HL-60 (cell line): ENCODE measurements around the gene SLC3A2.

Source experiments
- CTCF ChIP-seq: IDR thresholded peaks from one replicate; pipeline ENCODE4 v1.5.1; 2011; ENCODE audit warnings: low read length, control low read depth, inconsistent platforms; ENCODE audit not compliant: insufficient read depth
- GABPA ChIP-seq: IDR thresholded peaks from 2 replicates; pipeline ENCODE4 v1.6.1; 2012; ENCODE audit warnings: low read depth
- POLR2AphosphoS5 ChIP-seq: IDR thresholded peaks from 2 replicates; pipeline ENCODE4 v1.6.1; 2012; ENCODE audit warnings: low read depth
- REST ChIP-seq: IDR thresholded peaks from 2 replicates; pipeline ENCODE4 v1.6.1; 2012; ENCODE audit warnings: low read depth; ENCODE audit not compliant: insufficient replicate concordance
- SPI1 ChIP-seq: IDR thresholded peaks from 2 replicates; pipeline ENCODE4 v1.6.1; 2012; ENCODE audit warnings: low read depth, mild to moderate bottlenecking, borderline replicate concordance

GRCh38 chr11:62896049-62896448 is 15.4 kb downstream of the SLC3A2 start:
- TF ChIP-seq CTCF (no peak), POLR2AphosphoS5 (no peak), SPI1 (no peak), GABPA (no peak), REST (no peak)
